ENCODE measurements around the gene FAF1.

DNA sequence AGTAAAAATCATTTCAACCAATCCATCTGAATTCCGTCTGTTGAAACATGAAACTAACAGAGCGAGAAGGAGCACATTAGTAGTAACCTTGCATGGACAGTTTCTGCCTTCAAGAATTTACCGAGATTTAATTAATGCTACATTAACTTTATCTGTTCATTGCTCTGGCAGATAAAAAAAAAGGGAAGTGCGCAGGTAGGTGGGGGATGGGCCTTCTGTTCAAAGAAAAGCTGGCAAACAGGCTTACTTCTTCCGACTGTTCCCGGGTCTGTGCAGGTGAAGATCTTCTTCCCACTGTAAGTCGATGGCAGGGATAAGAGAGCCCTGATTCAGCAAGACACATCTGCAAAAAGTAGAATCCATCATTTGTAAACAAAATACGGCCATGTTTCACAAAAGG lies 364.2 kb downstream of the FAF1 start:
- no peak for TF ChIP-seq CTCF (IDR thresholded peaks at IDR 0.05)
- no peak for TF ChIP-seq POLR2A (IDR thresholded peaks at IDR 0.05)

Data from right lobe of liver (tissue), 4 donors.